GM12878 (cell line): Measurements from ENCODE around the gene ZNF462. TPM values are rescaled to one million over a fixed set of nuclear protein-coding genes. Genes with fewer than 3 reads are reported as not detected.

Experiments
- ATAC-seq: fragments of 200-7000 bp; cut with Tn5 transposase; 3 replicates; pipeline ENCODE4 v1.9.1; 2020; ENCODE audit warnings: mild to moderate bottlenecking, moderate library complexity
- BruUV-seq: library from RNA; stranded (reverse); fragments of 400-500 nt; replicated peaks from 2 replicates; lab custom pipeline; 2021; lab: Mats Ljungman, UMichigan
- CTCF ChIA-PET: fragments of 300-600 bp; sonication (Branson Sonifier 250); formaldehyde crosslinking; extraction: SDS; loops from one replicate; lab custom pipeline; 2021; ENCODE audit warnings: inconsistent platforms; lab: Yijun Ruan, JAX
- POLR2A ChIA-PET: fragments of 350-600 bp; formaldehyde crosslinking; extraction: SDS; loops from one replicate; lab custom pipeline; 2021; ENCODE audit warnings: inconsistent platforms; lab: Charles Lee
- RAD21 ChIA-PET: fragments of 300-600 bp; sonication (Branson Sonifier 250); formaldehyde crosslinking; loops from one replicate; lab custom pipeline; 2023; ENCODE audit warnings: antibody characterized with exemption; ENCODE audit not compliant: unreplicated experiment; lab: Charles Lee
- SMC1A ChIA-PET: fragments of 300-600 bp; sonication (Branson Sonifier 250); formaldehyde crosslinking; loops from one replicate; lab custom pipeline; 2023; ENCODE audit not compliant: unreplicated experiment, uncharacterized antibody; lab: Charles Lee
- DNase-seq: peaks from one replicate; pipeline ENCODE4 v3.0.0-alpha.2; 2011; ENCODE audit warnings: low read depth, low spot score
- FAIRE-seq: peaks from 3 replicates; lab custom pipeline; 2011; peaks lifted over from hg19 to GRCh38; lab: Jason Lieb, UNC
- H2AFZ ChIP-seq: 2 replicates; pipeline ENCODE4 v1.6.0; 2011; ENCODE audit warnings: low read depth, low read length, control low read depth; ENCODE audit not compliant: control insufficient read depth
- H3K27ac ChIP-seq: 2 replicates; pipeline ENCODE4 v1.5.1; 2011; ENCODE audit warnings: control low read depth; ENCODE audit not compliant: control insufficient read depth, insufficient read depth
- H3K27me3 ChIP-seq, 2 experiments: replicated peaks in 1 of 2; 2 replicates each; pipeline versions ENCODE4 v1.6.0 to v1.6.1; 2011; ENCODE audit warnings: low read length in 1 of 2; ENCODE audit not compliant: control insufficient read depth in 2 of 2, insufficient read depth in 2 of 2
- H3K36me3 ChIP-seq, 2 experiments: 2 replicates each; pipeline ENCODE4 v1.5.1; 2011; ENCODE audit warnings: low read length in 1 of 2; ENCODE audit not compliant: control insufficient read depth in 2 of 2, insufficient read depth in 2 of 2
- H3K4me1 ChIP-seq: 2 replicates; pipeline ENCODE4 v1.6.1; 2011; ENCODE audit warnings: mild to moderate bottlenecking, low read length, moderate library complexity, mixed read lengths; ENCODE audit not compliant: control insufficient read depth, insufficient read depth
- H3K4me2 ChIP-seq: 2 replicates; pipeline ENCODE4 v1.6.0; 2011; ENCODE audit warnings: control low read depth; ENCODE audit not compliant: control insufficient read depth, insufficient read depth
- H3K4me3 ChIP-seq: fragments of 200-600 bp; sonication (generic); 2 replicates; pipeline ENCODE4 v1.5.1; 2016
- H3K79me2 ChIP-seq: 2 replicates; pipeline ENCODE4 v1.6.0; 2011; ENCODE audit warnings: low read length; ENCODE audit not compliant: control insufficient read depth, insufficient read depth
- H3K9ac ChIP-seq: 2 replicates; pipeline ENCODE4 v1.8.0; 2011; ENCODE audit warnings: low read length, control low read depth, mixed read lengths; ENCODE audit not compliant: control insufficient read depth, insufficient read depth
- H3K9me3 ChIP-seq: replicated peaks from 3 replicates; pipeline ENCODE4 v1.5.1; 2011; ENCODE audit warnings: mild to moderate bottlenecking, low read length; ENCODE audit not compliant: control insufficient read depth, insufficient read depth
- H4K20me1 ChIP-seq: 2 replicates; pipeline ENCODE4 v1.6.0; 2011; ENCODE audit not compliant: control insufficient read depth, insufficient read depth
- BCLAF1 ChIP-seq: fragments of 450-650 bp; IDR thresholded peaks from 2 replicates; pipeline ENCODE4 v1.6.1; 2017; ENCODE audit warnings: antibody characterized with exemption, mild to moderate bottlenecking, moderate library complexity
- CBX3 ChIP-seq: fragments of 200-600 bp; sonication (generic); IDR thresholded peaks from 2 replicates; pipeline ENCODE4 v1.6.1; 2016; ENCODE audit warnings: low read depth, borderline replicate concordance
- CHD1 ChIP-seq: IDR thresholded peaks from 2 replicates; pipeline ENCODE4 v1.6.1; 2012; ENCODE audit warnings: low read depth, low read length, improper control_type of control experiment
- FOS ChIP-seq: IDR thresholded peaks from 3 replicates; pipeline ENCODE4 v1.6.1; 2011; ENCODE audit warnings: borderline replicate concordance; ENCODE audit not compliant: insufficient read length; ENCODE audit errors: extremely low read depth
- HCFC1 ChIP-seq: fragments of 150-350 bp; IDR thresholded peaks from 2 replicates; pipeline ENCODE4 v1.6.1; 2014; ENCODE audit warnings: low read length
- KAT2A ChIP-seq: conservative IDR thresholded peaks from 2 replicates; pipeline ENCODE4 v1.6.1; 2011; ENCODE audit warnings: low read depth, low read length; ENCODE audit not compliant: control insufficient read depth
- PML ChIP-seq: IDR thresholded peaks from 2 replicates; pipeline ENCODE4 v1.6.1; 2012; ENCODE audit warnings: low read length, inconsistent platforms
- RCOR1 ChIP-seq: conservative IDR thresholded peaks from 2 replicates; pipeline ENCODE4 v1.6.1; 2012; ENCODE audit warnings: low read depth, low read length, improper control_type of control experiment
- RUNX3 ChIP-seq: IDR thresholded peaks from 2 replicates; pipeline ENCODE4 v1.6.1; 2012; ENCODE audit warnings: low read length, inconsistent platforms
- SKIL ChIP-seq: fragments of 450-650 bp; IDR thresholded peaks from 2 replicates; pipeline ENCODE4 v1.6.1; 2017; ENCODE audit warnings: mild to moderate bottlenecking, low read depth, inconsistent platforms; ENCODE audit not compliant: poor library complexity, severe bottlenecking
- SMAD1 ChIP-seq: fragments of 450-650 bp; IDR thresholded peaks from 2 replicates; pipeline ENCODE4 v1.6.1; 2018; ENCODE audit warnings: mild to moderate bottlenecking, low read depth; ENCODE audit not compliant: partially characterized antibody
- TBL1XR1 ChIP-seq: IDR thresholded peaks from 2 replicates; pipeline ENCODE4 v1.6.1; 2012; ENCODE audit warnings: low read depth, low read length, improper control_type of control experiment
- ZNF24 ChIP-seq: fragments of 450-650 bp; IDR thresholded peaks from 2 replicates; pipeline ENCODE4 v1.6.1; 2017; ENCODE audit warnings: antibody characterized with exemption, mild to moderate bottlenecking
- ZNF622 ChIP-seq: fragments of 450-650 bp; IDR thresholded peaks from 2 replicates; pipeline ENCODE4 v1.6.1; 2017; ENCODE audit warnings: mild to moderate bottlenecking, inconsistent platforms
- WGBS: methylation state at CpG from one replicate; pipeline ENCODE4 v1.1.6; 2016; ENCODE audit warnings: low lambda C conversion rate; ENCODE audit not compliant: insufficient replicate concordance, insufficient coverage; ENCODE audit errors: missing lambda C conversion rate; 5-methylcytosine and 5-hydroxymethylcytosine counted together
- in situ Hi-C: fragments of 300-500 bp; cut with MboI; formaldehyde crosslinking; loops from 9 replicates; pipeline ENCODE4 v1.14.3; 2018; ENCODE audit warnings: mixed read lengths
- intact Hi-C: fragments of 100-400 bp; cut with micrococcal nuclease; formaldehyde crosslinking; loops from one replicate; pipeline ENCODE4 v1.14.2; 2022; ENCODE audit not compliant: unreplicated experiment
- polyA plus RNA-seq, 11 experiments: library from polyadenylated mRNA; depleted of rRNA in 4 of 11; unstranded in 6 of 11; stranded (reverse) in 5 of 11; fragments of >200 nt; fragmentation: Nextera tagmentation in 4 of 11; fragmentation: Illumina TruSeq in 1 of 11; extraction: Ambion mirVana in 4 of 11; extraction: Trizol in 1 of 11; gene quantifications; 1 replicate in 1 of 11; 2 replicates in 10 of 11; pipeline versions ENCODE4 v1.2.1 to v1.2.3, GENCODE V29; 2011 to 2016; ENCODE audit warnings: inconsistent platforms in 2 of 11, missing spikeins in 2 of 11, low read depth in 1 of 11
- total RNA-seq, 4 experiments: library from RNA; depleted of rRNA in 3 of 4; stranded (reverse); fragments of >200 nt in 3 of 4; fragmentation: Illumina TruSeq in 1 of 4; extraction: Trizol in 1 of 4; gene quantifications; 2 replicates each; pipeline versions ENCODE4 v1.2.1 to v1.2.3, GENCODE V29; 2013 to 2021

ZNF462 gene
- total and polyA plus RNA-seq, 10 of the 15 experiments (the other 5 are each of a cell fraction or from before 2014, with no cell fraction given) = 0.27 to 13.7 (median 0.55) TPM

GRCh38 chr9:106941916-106942315 is 79.0 kb downstream of the ZNF462 start:
- TF ChIP-seq CBX3 = no peak
- no peak for TF ChIP-seq RCOR1
- no peak for TF ChIP-seq ZNF24
- no peak for TF ChIP-seq TBL1XR1
- no peak for TF ChIP-seq FOS
- no peak for TF ChIP-seq ZNF622
- TF ChIP-seq CHD1 = no peak
- TF ChIP-seq RUNX3 = no peak
- no peak for TF ChIP-seq SKIL
- TF ChIP-seq HCFC1 = no peak
- no peak for TF ChIP-seq PML
- no peak for TF ChIP-seq SMAD1
- no peak for TF ChIP-seq BCLAF1
- no peak for TF ChIP-seq KAT2A

More at GRCh38 chr9:106941916-106942315, 79.0 kb downstream of the ZNF462 start:
- H3K9ac ChIP-seq = no peak overlapping the region
- in situ Hi-C loops (no loop called here), intact Hi-C loops (no loop called here)
- no TSS peak for BruUV-seq
- FAIRE-seq = no peak
- WGBS = 0% methylated on average over 2 of the region's 2 CpGs
- no peak for ATAC-seq
- peaks cover 0 to 2% of the 10 kb centered on the region in 2 experiments; a peak in 2 of 4 replicates for H3K36me3 ChIP-seq
- no peaks in the 10 kb centered on the region for H3K9me3 ChIP-seq
- no peak for DNase-seq
- no peak overlapping the region for H3K4me2 ChIP-seq
- H3K4me3 ChIP-seq = no peak overlapping the region
- no peak overlapping the region for H2AFZ ChIP-seq
- SMC1A ChIA-PET = interaction anchor here (0.8 to 4.0 kb wide), 7 partner anchors 10 to 97 kb away, joined by 3 to 25 read pairs (median 3); no protein-coding TSS in a partner anchor
- CTCF ChIA-PET = interaction anchor here (1.2 kb wide), 2 partner anchors 20 to 399 kb away, joined by 3 read pairs; no protein-coding TSS in a partner anchor
- RAD21 ChIA-PET = no interaction called here
- no peaks in the 10 kb centered on the region for H3K79me2 ChIP-seq
- no peaks in the 10 kb centered on the region for H4K20me1 ChIP-seq
- H3K4me1 ChIP-seq = no peaks in the 10 kb centered on the region
- no peak overlapping the region for H3K27ac ChIP-seq
- POLR2A ChIA-PET = interaction anchor here (0.6 kb wide), 1 partner anchor 1599 kb away, joined by 3 read pairs; no protein-coding TSS in a partner anchor
- H3K27me3 ChIP-seq = no peaks in the 10 kb centered on the region
